ENCODE data around the gene AP3S2. TPM values are rescaled to one million over a fixed set of nuclear protein-coding genes. Genes with fewer than 3 reads are reported as not detected.

AP3S2 gene
- total and polyA plus RNA-seq, 9 donors, result 23.7 to 35.2 (median 26.6) TPM

GRCh38 chr15:89780601-89781000 lies 113.2 kb downstream of the AP3S2 start:
- WGBS (ENCODE audit: insufficient coverage), result 82% methylated on average over 6 of the region's 6 CpGs
- H3K36me3 ChIP-seq (ENCODE audit: control insufficient read depth, insufficient read depth, low read length), result no peaks in the 10 kb centered on the region
- H3K4me3 ChIP-seq (ENCODE audit: low read length), result no peak overlapping the region
- H3K4me1 ChIP-seq (ENCODE audit: control insufficient read depth, insufficient read depth, low read length), result peaks cover 11% of the 10 kb centered on the region
- peaks cover 6% of the 10 kb centered on the region for H3K27me3 ChIP-seq (ENCODE audit: control insufficient read depth, insufficient read depth, low read length)
- no peaks in the 10 kb centered on the region for H3K9me3 ChIP-seq (replicated peaks; ENCODE audit: control insufficient read depth, low read depth, low read length)
- DNase-seq, result no peak
- no peak overlapping the region for H3K27ac ChIP-seq (ENCODE audit: low read length)

Other genes with a start within 250 kb of the AP3S2 start
- gene KIF7, start 238.5 kb downstream of the AP3S2 start, total RNA-seq, result 5.0 TPM
- 1 to 10 TPM; 6.0 to 9.1 (median 7.2) TPM for gene KIF7, start 238.5 kb downstream of the AP3S2 start, polyA plus RNA-seq (ENCODE audit: insufficient read depth in 1 of 8, insufficient read length in 8 of 8, low replicate concordance in 1 of 8)
- 0.13 TPM for gene PLIN1, start 214.6 kb downstream of the AP3S2 start, total RNA-seq
- under 1 TPM; 0.11 to 0.44 (median 0.30) TPM for gene PLIN1, start 214.6 kb downstream of the AP3S2 start, polyA plus RNA-seq (ENCODE audit: insufficient read depth in 1 of 8, insufficient read length in 8 of 8, low replicate concordance in 1 of 8)
- 7.1 TPM for gene PEX11A, start 203.2 kb downstream of the AP3S2 start, total RNA-seq
- gene PEX11A, start 203.2 kb downstream of the AP3S2 start, polyA plus RNA-seq (ENCODE audit: insufficient read depth in 1 of 8, insufficient read length in 8 of 8, low replicate concordance in 1 of 8), result 1 to 10 TPM; 4.7 to 6.4 (median 5.4) TPM
- 0.04 TPM for gene WDR93, start 203.2 kb downstream of the AP3S2 start, total RNA-seq
- gene WDR93, start 203.2 kb downstream of the AP3S2 start, polyA plus RNA-seq (ENCODE audit: insufficient read depth in 1 of 8, insufficient read length in 8 of 8, low replicate concordance in 1 of 8), result under 1 TPM in 7 of 8 donors, not detected in 1; 0.08 to 0.32 (median 0.18) TPM
- gene MESP1, start 142.7 kb downstream of the AP3S2 start, total RNA-seq, result 0.75 TPM
- gene MESP1, start 142.7 kb downstream of the AP3S2 start, polyA plus RNA-seq (ENCODE audit: insufficient read depth in 1 of 8, insufficient read length in 8 of 8, low replicate concordance in 1 of 8), result under 1 TPM; 0.13 to 0.86 (median 0.61) TPM
- gene MESP2, start 117.7 kb downstream of the AP3S2 start, total RNA-seq, result 0.49 TPM
- under 1 TPM; 0.11 to 0.89 (median 0.39) TPM for gene MESP2, start 117.7 kb downstream of the AP3S2 start, polyA plus RNA-seq (ENCODE audit: insufficient read depth in 1 of 8, insufficient read length in 8 of 8, low replicate concordance in 1 of 8)
- 6.7 TPM for gene ANPEP, start 79.1 kb downstream of the AP3S2 start, total RNA-seq
- 10 to 100 TPM in 3 of 8 donors, 1 to 10 TPM in 5; 4.3 to 57.8 (median 7.9) TPM for gene ANPEP, start 79.1 kb downstream of the AP3S2 start, polyA plus RNA-seq (ENCODE audit: insufficient read depth in 1 of 8, insufficient read length in 8 of 8, low replicate concordance in 1 of 8)
- 10.1 TPM for gene ARPIN, start 19.0 kb upstream of the AP3S2 start, total RNA-seq
- 10 to 100 TPM; 12.0 to 21.3 (median 17.2) TPM for gene ARPIN, start 19.0 kb upstream of the AP3S2 start, polyA plus RNA-seq (ENCODE audit: insufficient read depth in 1 of 8, insufficient read length in 8 of 8, low replicate concordance in 1 of 8)
- gene ZNF710, start 107.3 kb upstream of the AP3S2 start, total RNA-seq, result 6.1 TPM
- 10 to 100 TPM; 10.2 to 23.5 (median 14.2) TPM for gene ZNF710, start 107.3 kb upstream of the AP3S2 start, polyA plus RNA-seq (ENCODE audit: insufficient read depth in 1 of 8, insufficient read length in 8 of 8, low replicate concordance in 1 of 8)
- gene IDH2, start 208.5 kb upstream of the AP3S2 start, total RNA-seq, result 215 TPM
- 100 to 1,000 TPM; 232 to 286 (median 263) TPM for gene IDH2, start 208.5 kb upstream of the AP3S2 start, polyA plus RNA-seq (ENCODE audit: insufficient read depth in 1 of 8, insufficient read length in 8 of 8, low replicate concordance in 1 of 8)

Data from muscle of leg (tissue), 11 donors.